ENCODE measurements around the gene FCN3.

DNA sequence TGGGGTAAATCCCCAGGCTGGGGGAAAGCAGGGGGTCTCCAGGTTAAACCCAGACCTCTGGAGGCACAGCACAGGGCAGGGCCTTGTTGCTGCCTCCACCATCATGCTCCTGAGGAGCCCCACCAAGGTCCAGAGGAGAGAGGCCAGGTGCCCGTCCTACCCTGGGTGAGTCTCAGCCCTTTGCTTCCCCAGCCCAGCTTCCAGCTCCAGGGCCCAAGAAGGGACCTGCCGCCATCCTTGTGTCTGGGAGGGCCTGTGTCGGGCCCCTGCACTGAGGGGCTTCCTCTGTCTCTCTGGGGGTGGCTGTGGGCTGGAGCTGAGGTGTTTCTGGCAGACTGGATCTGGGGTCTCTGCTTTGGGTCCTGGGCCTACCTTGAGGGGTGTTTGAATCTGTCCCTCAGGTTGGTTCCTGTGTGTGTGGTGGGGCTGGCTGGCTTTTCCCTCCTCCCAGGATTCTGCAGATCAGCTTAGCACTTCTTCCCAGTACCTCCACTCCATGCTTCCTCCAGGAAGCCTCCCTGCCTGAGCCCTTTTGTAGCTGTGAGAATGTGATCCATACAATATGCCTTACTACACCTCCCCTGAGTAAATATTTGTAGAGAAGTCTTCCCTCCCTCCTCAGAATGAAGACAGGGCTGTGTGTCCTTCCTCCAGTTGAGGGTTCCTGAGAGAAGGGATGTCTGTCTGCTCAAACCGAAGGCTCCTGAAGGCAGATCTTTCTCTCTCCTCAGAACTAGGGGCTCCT is 24.0 kb upstream of the FCN3 start:
- no peak for TF ChIP-seq POLR2A (IDR thresholded peaks at IDR 0.05; ENCODE audit: extremely low read depth, insufficient read length)
- TF ChIP-seq, protein P1, sequence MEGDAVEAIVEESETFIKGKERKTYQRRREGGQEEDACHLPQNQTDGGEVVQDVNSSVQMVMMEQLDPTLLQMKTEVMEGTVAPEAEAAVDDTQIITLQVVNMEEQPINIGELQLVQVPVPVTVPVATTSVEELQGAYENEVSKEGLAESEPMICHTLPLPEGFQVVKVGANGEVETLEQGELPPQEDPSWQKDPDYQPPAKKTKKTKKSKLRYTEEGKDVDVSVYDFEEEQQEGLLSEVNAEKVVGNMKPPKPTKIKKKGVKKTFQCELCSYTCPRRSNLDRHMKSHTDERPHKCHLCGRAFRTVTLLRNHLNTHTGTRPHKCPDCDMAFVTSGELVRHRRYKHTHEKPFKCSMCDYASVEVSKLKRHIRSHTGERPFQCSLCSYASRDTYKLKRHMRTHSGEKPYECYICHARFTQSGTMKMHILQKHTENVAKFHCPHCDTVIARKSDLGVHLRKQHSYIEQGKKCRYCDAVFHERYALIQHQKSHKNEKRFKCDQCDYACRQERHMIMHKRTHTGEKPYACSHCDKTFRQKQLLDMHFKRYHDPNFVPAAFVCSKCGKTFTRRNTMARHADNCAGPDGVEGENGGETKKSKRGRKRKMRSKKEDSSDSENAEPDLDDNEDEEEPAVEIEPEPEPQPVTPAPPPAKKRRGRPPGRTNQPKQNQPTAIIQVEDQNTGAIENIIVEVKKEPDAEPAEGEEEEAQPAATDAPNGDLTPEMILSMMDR (IDR thresholded peaks at IDR 0.05; ENCODE audit: low read depth, low read length): no peak
